Measurements from ENCODE around the gene VWF.

The VWF gene

DNA sequence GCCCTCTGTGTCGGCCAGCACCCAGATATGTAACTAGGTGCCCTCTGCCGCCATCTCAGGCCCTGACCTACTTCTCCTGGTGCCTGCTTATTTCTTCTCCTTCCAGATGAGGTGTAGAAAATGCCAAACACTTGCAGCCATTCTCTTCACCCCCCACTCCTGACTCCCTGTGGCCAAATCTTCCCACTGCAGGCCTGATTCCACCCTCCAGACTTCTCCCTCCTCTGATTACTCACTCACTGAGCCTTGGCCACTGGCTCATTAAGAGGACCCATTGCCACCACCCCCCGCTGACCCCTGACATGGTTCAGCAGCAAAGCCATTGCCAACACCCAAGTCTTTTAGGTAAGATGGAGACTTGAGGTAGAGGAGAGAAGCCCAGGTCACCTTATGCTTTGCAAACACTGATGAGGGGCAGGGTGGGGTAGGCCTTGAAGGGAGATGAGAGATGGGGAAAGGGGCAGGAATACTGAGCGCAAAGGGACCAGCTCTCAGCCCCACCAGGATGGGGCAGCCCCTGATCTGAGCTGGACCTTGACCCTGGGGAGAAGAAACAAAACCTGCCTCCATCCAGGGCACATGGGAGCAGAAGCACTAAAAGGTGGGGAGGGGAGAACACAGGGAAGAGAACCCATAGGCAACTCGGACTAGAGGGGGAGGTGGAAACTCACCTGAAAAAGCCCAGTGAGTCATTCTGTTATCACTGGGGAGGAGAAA, 154.3 kb downstream of the VWF start:
- H3K4me1 ChIP-seq (ENCODE audit: control insufficient read depth in 1 of 2, insufficient read depth in 2 of 2, low read length in 2 of 2) = no peaks in the 10 kb centered on the region
- H3K36me3 ChIP-seq (ENCODE audit: control insufficient read depth in 1 of 2, insufficient read depth in 2 of 2, low read length in 2 of 2) = no peaks in the 10 kb centered on the region
- no peaks in the 10 kb centered on the region for H3K27me3 ChIP-seq (ENCODE audit: low read depth, low read length)
- H3K9me3 ChIP-seq (ENCODE audit: control insufficient read depth in 1 of 2, low read length in 2 of 2) = no peaks in the 10 kb centered on the region
- H3K27ac ChIP-seq (ENCODE audit: low read length) = no peak overlapping the region
- no peak overlapping the region for H3K4me3 ChIP-seq (ENCODE audit: low read depth in 1 of 2, low read length in 2 of 2)

DNA sequence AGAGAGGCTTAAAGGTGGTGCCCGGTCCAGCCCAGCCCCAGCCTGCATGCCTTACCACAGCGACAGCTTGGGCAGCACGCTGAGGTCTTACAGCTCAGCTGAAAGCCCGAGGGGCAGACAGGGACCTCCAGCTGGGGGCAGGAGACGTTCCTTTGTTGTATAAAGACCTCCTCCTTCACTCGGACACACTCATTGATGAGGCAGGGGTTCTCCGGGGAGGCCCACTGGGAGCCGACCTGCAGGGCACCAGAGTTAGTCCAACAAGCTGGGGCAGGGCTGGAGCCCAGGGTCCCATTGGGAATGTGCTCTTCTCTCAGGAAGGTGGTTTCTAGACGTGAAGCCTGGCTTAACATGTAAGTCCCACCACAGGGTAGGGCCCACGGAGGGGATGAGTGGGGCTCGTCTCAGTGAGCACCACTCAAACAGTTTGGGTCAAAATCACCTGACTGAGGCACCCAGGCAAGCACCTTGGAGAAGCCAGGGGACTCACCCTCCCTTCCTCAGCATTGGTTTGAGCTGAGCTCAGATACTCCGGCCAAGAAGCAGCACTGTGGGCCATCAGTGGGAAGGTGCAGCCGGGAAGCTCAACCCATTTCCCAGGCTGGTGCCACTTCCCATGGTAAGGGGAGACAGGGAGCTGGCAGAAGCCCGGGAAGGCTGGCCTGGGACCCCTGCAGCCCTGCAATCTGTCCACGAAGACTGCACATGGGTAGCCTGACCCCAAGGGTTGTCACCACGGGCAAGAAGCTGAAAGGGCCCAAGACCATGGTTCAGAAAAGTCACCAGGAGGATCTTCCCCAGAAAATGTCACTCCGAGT, 155.1 kb downstream of the VWF start:
- Histone ChIP-seq H3K4me3 (ENCODE audit: low read depth in 1 of 2, low read length in 2 of 2) (no peak overlapping the region), H3K36me3 (ENCODE audit: control insufficient read depth in 1 of 2, insufficient read depth in 2 of 2, low read length in 2 of 2) (no peaks in the 10 kb centered on the region), H3K9me3 (ENCODE audit: control insufficient read depth in 1 of 2, low read length in 2 of 2) (no peaks in the 10 kb centered on the region)

DNA sequence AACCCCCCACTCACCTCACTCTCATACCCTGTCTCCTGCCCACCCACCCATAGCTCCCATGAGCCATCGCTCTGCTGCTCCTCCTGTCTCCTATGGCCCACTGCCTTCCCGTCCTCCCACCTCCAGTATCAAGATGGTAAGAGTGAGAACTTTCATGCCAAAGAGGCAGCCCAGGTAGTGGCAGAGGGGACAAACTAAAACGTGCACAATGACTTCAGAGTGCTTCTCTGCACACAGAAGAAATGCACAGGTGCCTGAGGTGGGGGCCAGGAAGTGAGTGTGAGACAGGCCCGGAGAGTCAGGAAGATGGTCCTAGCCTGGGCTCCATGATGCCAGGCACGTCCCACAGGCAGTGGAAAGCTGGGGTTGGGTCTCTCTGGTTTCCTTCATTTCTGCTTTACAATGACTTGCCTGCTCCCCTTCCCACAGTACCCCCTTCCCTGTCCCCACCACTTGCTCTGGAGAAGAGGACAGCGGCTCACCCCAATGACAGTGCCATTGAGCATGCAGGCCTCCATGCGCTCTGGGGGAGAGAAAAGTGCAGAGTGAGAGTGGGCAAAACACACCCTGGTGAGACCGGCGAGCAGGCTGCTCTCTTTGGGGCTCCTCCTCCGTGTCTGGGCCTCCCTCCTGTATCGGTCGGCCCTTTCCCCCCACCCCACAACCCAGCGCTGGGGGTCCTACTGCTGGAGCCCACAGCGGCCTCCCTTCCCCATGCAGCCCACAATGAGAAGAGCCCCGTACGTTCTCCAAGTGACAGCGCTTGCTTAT, 156.6 kb downstream of the VWF start:
- Histone ChIP-seq H3K27ac (ENCODE audit: low read length) (no peak overlapping the region), H3K36me3 (ENCODE audit: control insufficient read depth in 1 of 2, insufficient read depth in 2 of 2, low read length in 2 of 2) (no peaks in the 10 kb centered on the region), H3K4me3 (ENCODE audit: low read depth in 1 of 2, low read length in 2 of 2) (no peak overlapping the region), H3K4me1 (ENCODE audit: control insufficient read depth in 1 of 2, insufficient read depth in 2 of 2, low read length in 2 of 2) (no peaks in the 10 kb centered on the region), H3K27me3 (ENCODE audit: low read depth, low read length) (no peaks in the 10 kb centered on the region), H3K9me3 (ENCODE audit: control insufficient read depth in 1 of 2, low read length in 2 of 2) (no peaks in the 10 kb centered on the region)

More for the DNA sequence above, 155.1 kb downstream of the VWF start:
- H3K27me3 ChIP-seq (ENCODE audit: low read depth, low read length) = no peaks in the 10 kb centered on the region
- H3K4me1 ChIP-seq (ENCODE audit: control insufficient read depth in 1 of 2, insufficient read depth in 2 of 2, low read length in 2 of 2) = no peaks in the 10 kb centered on the region
- H3K27ac ChIP-seq (ENCODE audit: low read length) = no peak overlapping the region

DNA sequence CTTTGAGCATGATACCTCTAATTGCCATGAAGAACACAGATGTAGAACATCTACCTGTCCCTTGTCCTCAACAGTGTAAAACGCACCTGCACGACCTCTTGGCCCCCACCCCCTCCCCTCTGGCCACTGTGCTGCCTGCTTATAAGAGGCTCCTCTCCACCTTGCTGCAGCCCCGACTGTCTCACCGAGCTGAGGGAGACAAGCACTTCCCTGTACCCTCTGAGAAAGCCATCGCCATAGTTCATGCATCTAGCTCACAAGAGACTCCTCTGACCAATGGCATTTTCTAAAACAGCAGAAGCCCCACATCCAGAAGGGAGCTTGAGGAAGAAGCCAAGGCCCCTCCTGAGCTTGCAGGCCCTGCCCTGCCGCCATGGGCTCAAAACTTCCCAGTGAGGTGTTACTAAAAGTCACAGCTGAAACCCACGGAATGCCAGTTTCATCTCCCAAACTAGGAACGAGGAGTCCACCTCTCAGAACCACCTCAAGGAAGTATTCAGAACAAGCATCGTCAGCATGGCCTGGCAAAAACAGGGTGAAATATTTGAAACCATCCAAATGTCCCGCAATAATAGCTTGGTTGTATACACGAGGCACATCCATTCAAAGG, 157.9 kb downstream of the VWF start:
- H3K4me3 ChIP-seq (ENCODE audit: low read depth in 1 of 2, low read length in 2 of 2) = no peak overlapping the region
- H3K4me1 ChIP-seq (ENCODE audit: control insufficient read depth in 1 of 2, insufficient read depth in 2 of 2, low read length in 2 of 2) = no peaks in the 10 kb centered on the region
- H3K27me3 ChIP-seq (ENCODE audit: low read depth, low read length) = no peaks in the 10 kb centered on the region
- no peaks in the 10 kb centered on the region for H3K9me3 ChIP-seq (ENCODE audit: control insufficient read depth in 1 of 2, low read length in 2 of 2)
- H3K36me3 ChIP-seq (ENCODE audit: control insufficient read depth in 1 of 2, insufficient read depth in 2 of 2, low read length in 2 of 2) = no peaks in the 10 kb centered on the region
- H3K27ac ChIP-seq (ENCODE audit: low read length) = no peak overlapping the region

DNA sequence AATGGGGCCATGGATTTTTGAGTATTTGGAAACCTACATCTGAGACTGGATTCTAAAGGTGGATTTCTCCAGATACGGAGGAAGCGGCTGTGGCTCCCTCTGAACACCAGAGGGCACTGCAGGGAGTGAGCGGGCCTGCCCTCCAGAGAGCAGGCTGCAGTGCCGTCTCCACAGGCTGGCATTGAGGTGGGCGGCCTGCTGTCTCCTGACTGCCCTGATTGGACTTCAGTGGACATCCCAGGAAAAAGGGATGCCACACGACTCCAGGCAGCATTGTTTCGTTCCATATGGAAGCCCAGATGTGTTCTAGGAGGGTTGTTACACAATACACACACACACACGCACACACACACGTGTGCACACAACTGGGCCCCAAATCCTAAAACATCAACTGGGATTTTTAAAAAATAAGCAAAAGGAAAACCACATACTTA, 158.5 kb downstream of the VWF start:
- Histone ChIP-seq H3K4me1 (ENCODE audit: control insufficient read depth in 1 of 2, insufficient read depth in 2 of 2, low read length in 2 of 2) (no peaks in the 10 kb centered on the region), H3K9me3 (ENCODE audit: control insufficient read depth in 1 of 2, low read length in 2 of 2) (no peaks in the 10 kb centered on the region), H3K4me3 (ENCODE audit: low read depth in 1 of 2, low read length in 2 of 2) (no peak overlapping the region), H3K36me3 (ENCODE audit: control insufficient read depth in 1 of 2, insufficient read depth in 2 of 2, low read length in 2 of 2) (no peaks in the 10 kb centered on the region), H3K27ac (ENCODE audit: low read length) (no peak overlapping the region), H3K27me3 (ENCODE audit: low read depth, low read length) (no peaks in the 10 kb centered on the region)

DNA sequence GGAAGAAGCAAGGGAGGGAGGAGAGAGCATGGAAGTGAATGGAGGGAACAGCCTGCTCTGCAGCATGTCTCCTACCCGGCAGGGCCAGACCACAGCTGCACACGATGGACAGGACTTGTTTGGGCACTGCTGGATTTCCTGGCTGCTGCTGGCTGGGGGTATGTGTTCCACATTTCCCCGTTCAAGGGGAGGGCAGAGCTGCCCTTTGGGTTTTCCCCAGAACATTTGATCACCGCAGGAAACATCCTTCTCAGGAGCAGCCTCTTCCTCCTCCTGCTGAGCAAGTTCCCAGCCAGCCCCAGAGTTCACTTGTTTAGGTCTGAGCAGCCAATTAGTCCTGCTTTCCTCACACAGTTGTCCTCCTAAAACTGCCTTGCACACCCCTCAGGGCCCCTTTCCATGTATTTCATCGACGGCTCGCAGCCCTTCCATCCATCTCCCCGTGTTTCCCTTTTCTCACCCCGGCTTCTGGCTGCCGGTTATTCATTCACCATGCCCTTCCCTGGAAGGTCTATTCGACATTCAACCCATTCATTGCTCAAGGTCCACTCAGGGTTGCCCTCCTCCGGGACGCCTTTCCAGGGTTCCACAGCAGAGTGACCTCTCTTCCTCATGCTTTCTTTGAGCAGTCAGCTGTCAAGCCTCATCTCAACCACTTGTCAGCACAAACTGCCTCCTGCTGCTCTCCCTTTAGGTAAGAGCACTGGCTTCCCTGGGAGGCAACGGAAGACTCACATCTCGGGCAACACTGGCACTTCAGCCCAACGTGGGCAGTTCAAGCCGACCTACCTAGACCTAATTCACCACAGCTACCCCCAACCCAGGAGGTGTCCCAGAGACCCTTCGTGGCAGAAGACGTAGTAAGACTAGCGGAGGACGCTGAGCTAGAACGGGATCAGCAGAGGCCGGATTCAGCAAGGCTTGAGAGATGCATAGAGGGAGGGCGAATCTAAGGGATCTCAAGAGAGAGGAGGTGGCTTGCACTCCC, 159.3 kb downstream of the VWF start:
- no peak overlapping the region for H3K4me3 ChIP-seq (ENCODE audit: low read depth in 1 of 2, low read length in 2 of 2)
- no peaks in the 10 kb centered on the region for H3K27me3 ChIP-seq (ENCODE audit: low read depth, low read length)
- no peak overlapping the region for H3K27ac ChIP-seq (ENCODE audit: low read length)
- H3K36me3 ChIP-seq (ENCODE audit: control insufficient read depth in 1 of 2, insufficient read depth in 2 of 2, low read length in 2 of 2) = no peaks in the 10 kb centered on the region
- no peaks in the 10 kb centered on the region for H3K9me3 ChIP-seq (ENCODE audit: control insufficient read depth in 1 of 2, low read length in 2 of 2)
- H3K4me1 ChIP-seq (ENCODE audit: control insufficient read depth in 1 of 2, insufficient read depth in 2 of 2, low read length in 2 of 2) = no peaks in the 10 kb centered on the region

DNA sequence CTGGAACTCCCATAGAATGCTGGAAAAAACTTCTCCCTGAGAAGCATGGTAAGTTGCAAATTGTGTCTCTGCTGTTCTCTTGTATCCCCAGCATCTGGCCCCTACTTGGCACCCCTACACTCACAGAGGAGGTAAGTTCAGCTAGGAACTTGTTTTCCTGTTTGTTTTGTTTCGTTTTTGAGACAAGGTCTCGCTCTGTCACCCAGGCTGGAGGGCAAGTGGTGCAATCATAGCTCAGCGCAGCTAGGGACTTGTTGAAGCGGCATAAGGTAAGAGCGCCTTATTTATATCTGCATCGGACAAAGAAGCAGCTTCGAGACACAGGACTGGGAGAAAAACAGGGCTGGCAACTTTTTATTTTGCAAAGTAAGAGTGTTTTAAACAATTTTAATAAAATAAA, 161.0 kb downstream of the VWF start:
- H3K4me1 ChIP-seq (ENCODE audit: control insufficient read depth in 1 of 2, insufficient read depth in 2 of 2, low read length in 2 of 2) = no peaks in the 10 kb centered on the region
- no peaks in the 10 kb centered on the region for H3K27me3 ChIP-seq (ENCODE audit: low read depth, low read length)
- no peaks in the 10 kb centered on the region for H3K36me3 ChIP-seq (ENCODE audit: control insufficient read depth in 1 of 2, insufficient read depth in 2 of 2, low read length in 2 of 2)
- no peak overlapping the region for H3K4me3 ChIP-seq (ENCODE audit: low read depth in 1 of 2, low read length in 2 of 2)
- no peak overlapping the region for H3K27ac ChIP-seq (ENCODE audit: low read length)
- no peaks in the 10 kb centered on the region for H3K9me3 ChIP-seq (ENCODE audit: control insufficient read depth in 1 of 2, low read length in 2 of 2)

DNA sequence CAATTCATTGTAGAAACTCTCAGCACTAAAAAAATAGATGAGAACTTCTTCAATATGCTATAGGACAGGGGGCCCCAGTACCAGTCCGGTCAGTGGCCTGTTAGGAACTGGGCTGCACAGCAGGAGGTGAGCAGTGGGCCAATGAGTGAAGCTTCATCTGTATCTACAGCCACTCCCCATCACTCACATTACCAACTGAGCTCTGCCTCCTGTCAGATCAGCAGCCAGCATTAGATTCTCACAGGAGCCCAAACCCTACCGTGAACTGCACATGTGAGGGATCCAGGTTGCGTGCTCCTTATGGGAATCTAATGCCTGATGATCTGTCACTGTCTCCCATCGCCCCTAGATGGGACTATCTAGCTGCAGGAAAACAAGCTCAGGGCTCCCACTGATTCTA, 163.7 kb downstream of the VWF start:
- H3K4me1 ChIP-seq (ENCODE audit: control insufficient read depth in 1 of 2, insufficient read depth in 2 of 2, low read length in 2 of 2) = no peaks in the 10 kb centered on the region
- no peaks in the 10 kb centered on the region for H3K36me3 ChIP-seq (ENCODE audit: control insufficient read depth in 1 of 2, insufficient read depth in 2 of 2, low read length in 2 of 2)
- H3K4me3 ChIP-seq (ENCODE audit: low read depth in 1 of 2, low read length in 2 of 2) = no peak overlapping the region
- H3K9me3 ChIP-seq (ENCODE audit: control insufficient read depth in 1 of 2, low read length in 2 of 2) = no peaks in the 10 kb centered on the region
- no peak overlapping the region for H3K27ac ChIP-seq (ENCODE audit: low read length)
- no peaks in the 10 kb centered on the region for H3K27me3 ChIP-seq (ENCODE audit: low read depth, low read length)

DNA sequence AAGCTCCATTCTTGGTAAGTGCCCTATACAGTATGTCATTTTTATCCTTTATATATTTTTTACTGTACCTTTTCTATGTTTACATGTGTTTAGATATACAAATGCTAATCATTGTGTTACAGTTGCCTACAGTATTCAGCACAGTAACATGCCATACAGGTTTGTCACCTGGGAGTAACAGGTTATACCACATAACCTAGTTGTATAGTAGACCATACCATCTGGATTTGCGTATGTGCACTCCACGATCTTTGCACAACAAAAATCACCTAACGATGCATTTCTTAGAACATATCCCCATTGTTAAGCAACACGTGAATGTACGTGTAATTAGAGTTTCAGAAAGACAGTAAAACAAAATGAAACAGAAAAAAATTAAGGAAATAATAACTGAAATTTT, 167.5 kb downstream of the VWF start:
- H3K36me3 ChIP-seq (ENCODE audit: control insufficient read depth in 1 of 2, insufficient read depth in 2 of 2, low read length in 2 of 2) = no peaks in the 10 kb centered on the region
- H3K4me3 ChIP-seq (ENCODE audit: low read depth in 1 of 2, low read length in 2 of 2) = no peak overlapping the region
- H3K27me3 ChIP-seq (ENCODE audit: low read depth, low read length) = no peaks in the 10 kb centered on the region
- H3K4me1 ChIP-seq (ENCODE audit: control insufficient read depth in 1 of 2, insufficient read depth in 2 of 2, low read length in 2 of 2) = no peaks in the 10 kb centered on the region
- no peak overlapping the region for H3K27ac ChIP-seq (ENCODE audit: low read length)
- no peaks in the 10 kb centered on the region for H3K9me3 ChIP-seq (ENCODE audit: control insufficient read depth in 1 of 2, low read length in 2 of 2)

DNA sequence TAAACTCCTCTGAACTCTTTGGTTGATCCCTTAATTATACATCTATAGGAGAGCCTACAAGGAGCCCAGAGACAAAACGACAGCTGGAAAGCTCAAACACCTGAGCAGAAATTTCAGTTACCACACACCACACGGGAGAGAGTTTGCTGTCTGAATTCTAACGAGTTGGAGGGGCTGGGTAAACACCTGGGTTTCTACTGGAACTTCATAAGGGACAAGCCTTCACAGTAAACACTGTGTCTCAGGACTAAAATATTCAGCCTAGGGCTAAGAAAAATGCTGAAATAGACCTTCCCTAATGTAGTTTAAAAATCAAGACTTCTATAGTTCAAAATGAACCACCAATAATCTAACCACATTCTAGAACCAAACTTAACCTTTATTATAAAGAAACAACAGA, 169.8 kb downstream of the VWF start:
- Histone ChIP-seq H3K4me1 (ENCODE audit: control insufficient read depth in 1 of 2, insufficient read depth in 2 of 2, low read length in 2 of 2) (no peaks in the 10 kb centered on the region), H3K36me3 (ENCODE audit: control insufficient read depth in 1 of 2, insufficient read depth in 2 of 2, low read length in 2 of 2) (no peaks in the 10 kb centered on the region), H3K27ac (ENCODE audit: low read length) (no peak overlapping the region), H3K27me3 (ENCODE audit: low read depth, low read length) (no peaks in the 10 kb centered on the region), H3K9me3 (ENCODE audit: control insufficient read depth in 1 of 2, low read length in 2 of 2) (no peaks in the 10 kb centered on the region), H3K4me3 (ENCODE audit: low read depth in 1 of 2, low read length in 2 of 2) (no peak overlapping the region)
